ENCODE measurements around the gene SYK.

The SYK gene

GRCh38 chr9:90905822-90906221 is 104.2 kb downstream of the SYK start:
- Histone ChIP-seq H3K4me3 (ENCODE audit: low read depth, low read length) (no peak overlapping the region), H3K9me3 (ENCODE audit: control insufficient read depth, insufficient read depth, low read depth, low read length) (no peaks in the 10 kb centered on the region), H3K27ac (ENCODE audit: extremely low read depth, low read depth, low read length) (no peak overlapping the region), H3K4me1 (ENCODE audit: control insufficient read depth, insufficient read depth, low read length) (no peaks in the 10 kb centered on the region), H3K36me3 (ENCODE audit: control insufficient read depth in 2 of 2, insufficient read depth in 1 of 2, low read length in 2 of 2) (no peaks in the 10 kb centered on the region)
- CTCF ChIA-PET, result interaction anchor here (0.6 to 1.7 kb wide), 4 partner anchors 9 to 1358 kb away, joined by 3 to 9 read pairs (median 6); no protein-coding TSS in a partner anchor
- TF ChIP-seq ZBTB8A (tag by site-specific recombination; IDR thresholded peaks at IDR 0.05) (no peak), ZNF18 (tag by site-specific recombination; IDR thresholded peaks at IDR 0.05) (no peak), ZNF830 (tag by site-specific recombination; IDR thresholded peaks at IDR 0.05; ENCODE audit: low read depth) (no peak), ZNF518A (tag by site-specific recombination; conservative IDR thresholded peaks at IDR 0.05; ENCODE audit: low read depth) (no peak), TCF7L2 (IDR thresholded peaks at IDR 0.05; ENCODE audit: borderline replicate concordance, low read depth, low read length) (no peak), ZNF704 (tag by site-specific recombination; IDR thresholded peaks at IDR 0.05) (no peak), ZNF596 (tag by site-specific recombination; IDR thresholded peaks at IDR 0.05) (no peak), ZNF658 (tag by site-specific recombination; IDR thresholded peaks at IDR 0.05) (no peak), REST (tag by site-specific recombination; IDR thresholded peaks at IDR 0.05) (no peak), ZNF843 (tag by site-specific recombination; IDR thresholded peaks at IDR 0.05) (no peak), ZNF600 (tag by site-specific recombination; IDR thresholded peaks at IDR 0.05) (no peak), WT1 (tag by site-specific recombination; IDR thresholded peaks at IDR 0.05) (no peak), SALL2 (tag by site-specific recombination; IDR thresholded peaks at IDR 0.05; ENCODE audit: borderline replicate concordance) (no peak), ZNF311 (tag by site-specific recombination; IDR thresholded peaks at IDR 0.05; ENCODE audit: borderline replicate concordance) (no peak), SP3 (tag by site-specific recombination; IDR thresholded peaks at IDR 0.05) (no peak)
- POLR2A ChIA-PET, result no interaction called here

All from HEK293 (cell line).